Inflammatory macrophage treated with lipopolysaccharide for 4 hours (primary cell): ENCODE measurements around the gene NUDT9.
"Not testable (repeated sequence)": the region's sequence is repeated elsewhere in the genome, so short reads cannot be mapped to it uniquely, and the experiment has no call there.

Experiments
- DNase-seq: peaks from one replicate; pipeline ENCODE4 v3.0.0-alpha.2; 2020

The NUDT9 gene

GRCh38 chr4:87410157-87410556 is 12.2 kb upstream of the NUDT9 start:
- DNase-seq = no peak

GRCh38 chr4:87410679-87411078 is 11.7 kb upstream of the NUDT9 start:
- DNase-seq = no peak

GRCh38 chr4:87414816-87415215 is 7.6 kb upstream of the NUDT9 start:
- no peak for DNase-seq

DNA sequence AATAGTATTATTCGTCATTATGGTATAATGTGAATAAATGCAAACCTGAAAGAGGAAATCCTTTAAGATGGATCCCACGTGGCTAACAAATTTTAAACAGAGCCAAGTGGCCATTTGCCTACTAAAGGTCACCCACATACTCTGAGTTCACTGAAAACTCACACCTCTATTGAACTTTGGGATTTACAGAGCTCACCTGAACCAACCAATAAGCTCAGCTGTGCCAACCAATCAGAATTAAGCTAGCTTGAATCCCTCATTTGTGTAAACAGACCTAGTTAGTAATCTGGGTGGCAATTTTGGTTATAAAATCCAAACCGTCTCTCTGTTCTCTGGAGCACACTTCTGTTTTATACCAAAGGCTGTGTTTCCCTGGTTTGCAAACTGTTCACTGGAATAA is 5.4 kb upstream of the NUDT9 start:
- no peak for DNase-seq

GRCh38 chr4:87418410-87418809 is 4.0 kb upstream of the NUDT9 start:
- DNase-seq = not testable (repeated sequence)

DNA sequence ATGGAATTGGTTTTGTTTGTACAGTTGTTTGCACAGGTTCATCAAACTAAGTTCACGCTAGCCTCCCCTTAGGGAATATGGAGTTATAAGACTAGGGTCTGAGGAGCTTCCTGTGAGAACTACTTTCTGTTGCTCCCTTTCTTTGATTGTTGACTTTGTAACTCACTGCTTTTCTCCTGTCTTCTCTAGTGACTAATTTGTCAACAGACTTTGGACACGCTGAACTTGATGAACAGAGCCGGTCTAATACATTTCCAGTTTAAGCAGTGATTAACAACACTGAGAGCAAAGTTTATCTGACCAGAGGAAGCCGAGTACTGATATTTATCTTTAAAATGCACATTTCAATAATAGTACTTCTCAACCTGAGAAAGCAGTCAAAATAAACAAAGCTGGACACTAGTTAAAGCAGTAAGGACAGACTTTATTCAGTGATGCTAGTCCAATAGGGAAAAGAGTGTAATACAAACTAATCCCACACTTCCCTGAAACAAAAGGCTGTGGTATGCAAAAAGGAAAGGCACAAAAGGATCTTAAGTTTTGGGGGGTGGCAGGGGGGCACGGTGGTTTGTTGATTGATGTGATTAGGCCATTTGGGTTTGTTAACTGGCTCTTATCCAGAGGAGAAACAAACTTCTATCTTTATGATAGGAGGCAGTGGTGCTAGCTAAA is 2.7 kb upstream of the NUDT9 start:
- no peak for DNase-seq

- DNase-seq = no peak
Measured at GRCh38 chr4:87420276-87420830, 2.0 kb upstream of the NUDT9 start.

GRCh38 chr4:87423317-87424098 is 1.1 kb downstream of the NUDT9 start:
- DNase-seq = no peak

DNA sequence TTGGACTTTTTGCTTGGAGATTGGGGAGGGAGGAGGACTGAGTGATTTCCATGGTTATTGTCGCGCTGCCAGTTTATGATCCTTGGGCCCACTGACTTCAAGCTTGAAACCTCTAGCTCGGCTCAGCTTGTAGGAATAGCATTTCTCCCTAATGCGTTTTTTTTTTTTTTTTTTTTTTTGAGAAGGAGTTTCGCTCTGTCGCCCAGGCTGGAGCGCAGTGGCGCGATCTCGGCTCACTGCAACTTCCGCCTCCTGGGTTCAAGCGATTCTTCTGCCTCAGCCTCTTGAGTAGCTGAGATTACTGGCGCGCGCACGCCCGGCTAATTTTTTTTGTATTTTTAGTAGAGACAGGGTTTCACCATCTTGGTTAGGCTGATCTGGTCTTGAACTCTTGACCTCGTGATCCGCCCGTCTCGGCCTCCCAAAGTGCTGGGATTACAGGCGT is 1.7 kb downstream of the NUDT9 start:
- DNase-seq = not testable (repeated sequence)

- no peak for DNase-seq
Measured at GRCh38 chr4:87425711-87426110, 3.3 kb downstream of the NUDT9 start.

DNA sequence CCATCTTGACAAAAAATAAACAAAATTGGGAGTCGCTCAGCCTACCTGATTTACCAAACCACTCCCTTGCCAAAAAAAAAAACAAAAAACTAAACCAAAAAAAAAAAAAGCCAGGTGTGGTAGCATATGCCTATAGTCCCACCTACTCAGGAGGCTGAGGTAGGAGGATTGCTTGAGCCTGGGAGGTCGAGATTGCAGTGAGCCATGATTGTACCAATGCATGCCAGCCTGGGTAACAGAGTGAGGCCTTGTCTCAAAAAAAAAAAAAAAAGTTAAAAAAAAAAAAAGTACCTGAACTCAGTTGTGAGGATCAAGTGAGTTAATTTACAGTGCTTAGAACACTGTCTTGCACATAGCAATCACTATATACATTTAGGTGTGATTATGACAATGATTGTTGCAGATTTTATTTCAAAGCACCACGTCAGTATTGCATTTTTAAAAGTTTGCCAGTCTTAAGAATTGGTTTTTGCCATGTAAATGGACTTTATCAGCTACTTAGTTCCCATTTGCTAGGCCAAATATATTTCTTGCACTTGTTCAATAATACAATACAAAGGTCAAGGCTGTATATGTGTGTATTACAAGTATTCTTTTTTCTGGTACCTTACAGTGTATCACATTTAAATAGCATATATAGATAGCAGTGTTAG is 4.6 kb downstream of the NUDT9 start:
- no peak for DNase-seq

DNA sequence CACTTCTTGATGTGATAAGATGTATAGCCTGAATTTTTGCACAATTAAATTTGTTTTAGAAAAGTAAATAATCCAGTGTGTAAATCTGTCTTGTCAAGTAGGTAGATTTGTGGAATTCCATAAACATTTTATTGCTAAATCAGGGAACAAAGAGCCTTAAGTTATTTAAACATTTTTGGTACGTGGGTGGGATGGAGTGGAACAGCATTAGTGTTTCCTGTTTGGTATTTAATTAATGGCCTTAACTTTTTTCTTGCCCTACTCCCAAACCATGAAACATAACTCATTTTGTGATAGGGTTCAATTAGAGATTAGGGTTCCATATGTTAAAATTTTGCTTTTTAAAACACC is 5.1 kb downstream of the NUDT9 start:
- DNase-seq = no peak

- no peak for DNase-seq
Measured at GRCh38 chr4:87428979-87429378, 6.6 kb downstream of the NUDT9 start.

DNA sequence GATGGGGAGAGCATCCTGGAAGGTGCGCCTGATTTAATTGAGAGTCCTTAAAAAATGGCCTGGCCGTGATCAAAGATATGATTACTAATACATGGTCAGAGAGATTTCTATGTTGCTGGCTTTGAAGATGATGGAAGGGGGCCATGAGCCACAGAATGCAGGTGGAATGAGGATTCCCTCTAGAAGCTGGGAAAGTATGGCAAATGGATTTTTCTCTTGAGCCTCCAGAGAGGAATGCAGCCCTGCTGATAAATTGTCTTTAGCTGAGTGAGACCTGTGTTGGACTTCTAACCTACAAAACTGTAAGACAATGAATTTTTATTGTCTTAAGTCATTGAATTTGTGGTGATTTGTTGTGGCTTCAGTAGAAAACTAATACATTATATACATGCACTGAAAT is 7.7 kb downstream of the NUDT9 start:
- no peak for DNase-seq

DNA sequence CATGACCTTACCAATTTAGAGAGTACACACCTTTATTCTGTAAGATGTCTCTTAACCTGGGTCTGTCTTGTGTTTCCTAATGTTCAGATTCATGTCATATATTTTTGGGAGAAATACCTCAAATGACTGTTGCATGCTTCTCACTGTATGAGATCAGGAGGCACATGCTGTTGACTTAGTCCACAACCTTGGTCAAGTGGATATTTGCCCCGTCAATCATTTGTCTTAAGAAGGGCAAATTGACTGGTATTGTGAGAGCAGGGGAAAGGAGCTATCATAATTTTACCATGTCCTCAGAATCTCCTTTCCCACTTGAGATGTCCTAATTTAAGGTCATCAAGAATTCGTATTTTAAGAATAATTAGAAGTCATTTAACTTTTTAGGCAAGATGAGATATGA is 11.0 kb downstream of the NUDT9 start:
- no peak for DNase-seq

- DNase-seq = no peak
Measured at GRCh38 chr4:87442889-87443288, 20.5 kb downstream of the NUDT9 start.

- no peak for DNase-seq
Measured at GRCh38 chr4:87444741-87445140, 22.4 kb downstream of the NUDT9 start.

DNA sequence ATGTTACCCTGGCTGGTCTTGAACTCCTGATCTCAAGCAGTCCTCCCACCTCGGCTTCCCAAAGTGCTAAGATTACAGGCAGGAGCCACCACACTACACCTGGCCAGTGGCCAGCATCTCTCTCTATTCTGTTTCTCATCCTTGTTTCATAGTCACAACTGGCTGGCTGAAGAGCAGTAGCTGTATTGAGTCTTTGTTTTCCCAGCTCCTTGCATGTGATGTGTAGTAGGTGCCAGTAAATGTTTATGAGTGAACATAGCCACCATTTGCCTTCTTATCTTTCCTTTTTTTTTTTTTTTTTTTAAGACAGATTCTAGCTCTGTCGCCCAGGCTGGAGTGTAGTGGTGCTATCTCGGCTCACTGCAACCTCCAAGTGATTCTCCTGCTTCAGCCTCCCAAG is 23.6 kb downstream of the NUDT9 start:
- no peak for DNase-seq

- DNase-seq = not testable (repeated sequence)
Measured at GRCh38 chr4:87446375-87446774, 24.0 kb downstream of the NUDT9 start.

DNA sequence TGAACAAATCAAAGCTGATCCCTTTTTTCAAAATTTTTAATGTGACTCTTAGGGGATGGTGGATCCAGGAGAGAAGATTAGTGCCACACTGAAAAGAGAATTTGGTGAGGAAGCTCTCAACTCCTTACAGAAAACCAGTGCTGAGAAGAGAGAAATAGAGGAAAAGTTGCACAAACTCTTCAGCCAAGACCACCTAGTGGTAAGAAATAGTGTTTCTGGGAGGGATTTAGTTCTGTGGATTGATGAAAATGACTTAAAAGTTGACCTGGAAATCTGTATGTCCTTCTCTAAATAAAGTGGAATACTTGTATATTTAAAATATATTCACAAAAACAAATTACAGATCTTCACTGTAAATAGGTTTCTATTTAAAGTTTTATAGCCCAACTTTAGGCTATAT is 29.2 kb downstream of the NUDT9 start:
- no peak for DNase-seq

DNA sequence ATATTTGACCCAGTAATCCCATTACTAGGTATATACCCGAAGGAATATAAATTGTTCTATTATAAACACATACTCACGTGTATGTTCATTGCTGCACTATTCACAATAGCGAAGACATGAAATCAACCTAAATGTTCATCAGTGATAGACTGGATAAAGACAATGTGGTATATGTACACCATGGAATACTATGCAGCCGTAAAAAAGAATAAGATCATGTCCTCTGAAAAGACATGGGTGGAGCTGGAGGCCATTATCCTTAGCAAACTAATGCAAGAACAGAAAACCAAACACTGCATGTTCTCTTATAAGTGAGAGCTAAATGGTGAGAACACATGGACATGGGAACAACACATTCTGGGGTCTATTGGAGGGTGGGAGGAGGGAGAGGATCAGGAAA is 36.5 kb downstream of the NUDT9 start:
- no peak for DNase-seq

- DNase-seq = no peak
Measured at GRCh38 chr4:87461281-87461700, 38.9 kb downstream of the NUDT9 start.

DNA sequence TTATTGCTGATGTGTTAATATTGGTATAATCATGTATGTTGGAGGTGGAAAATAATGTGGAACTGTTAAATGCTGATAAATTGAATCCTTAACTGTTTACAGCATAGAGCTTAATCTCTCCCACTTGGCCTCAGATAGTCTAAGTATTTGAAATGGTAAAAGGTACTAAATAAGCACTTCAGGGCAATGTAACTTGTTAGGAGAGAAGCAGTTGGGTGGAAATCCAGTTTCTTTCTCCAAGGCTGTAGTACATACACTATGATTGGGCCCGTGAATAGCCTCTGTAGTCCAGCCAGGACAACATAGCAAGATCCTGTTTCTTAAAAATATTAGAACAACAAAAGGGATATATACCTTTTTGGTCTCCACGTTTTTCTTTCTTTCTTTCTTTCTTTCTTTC is 39.7 kb downstream of the NUDT9 start:
- no peak for DNase-seq
